COR-L47 (cell line): ENCODE data around the gene INSL3.
"Not testable (repeated sequence)": the region's sequence is repeated elsewhere in the genome, so short reads cannot be mapped to it uniquely, and the experiment has no call there.

Source experiments
- DNase-seq: peaks from one replicate; lab custom pipeline; 2025; lab: John Stamatoyannopoulos, UW

Gene INSL3

GRCh38 chr19:17812099-17812498 lies 9.2 kb downstream of the INSL3 start:
- no peak for DNase-seq

GRCh38 chr19:17811681-17812080 lies 9.6 kb downstream of the INSL3 start:
- DNase-seq, result no peak

GRCh38 chr19:17811103-17811502 lies 10.2 kb downstream of the INSL3 start:
- DNase-seq, result no peak

DNA sequence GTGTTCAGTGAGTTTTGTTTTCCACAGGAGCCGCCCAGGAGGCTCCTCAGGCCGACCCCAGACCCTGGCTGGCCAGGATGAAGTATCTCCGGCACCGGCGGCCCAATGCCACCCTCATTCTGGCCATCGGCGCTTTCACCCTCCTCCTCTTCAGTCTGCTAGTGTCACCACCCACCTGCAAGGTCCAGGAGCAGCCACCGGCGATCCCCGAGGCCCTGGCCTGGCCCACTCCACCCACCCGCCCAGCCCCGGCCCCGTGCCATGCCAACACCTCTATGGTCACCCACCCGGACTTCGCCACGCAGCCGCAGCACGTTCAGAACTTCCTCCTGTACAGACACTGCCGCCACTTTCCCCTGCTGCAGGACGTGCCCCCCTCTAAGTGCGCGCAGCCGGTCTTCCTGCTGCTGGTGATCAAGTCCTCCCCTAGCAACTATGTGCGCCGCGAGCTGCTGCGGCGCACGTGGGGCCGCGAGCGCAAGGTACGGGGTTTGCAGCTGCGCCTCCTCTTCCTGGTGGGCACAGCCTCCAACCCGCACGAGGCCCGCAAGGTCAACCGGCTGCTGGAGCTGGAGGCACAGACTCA lies 13.5 kb downstream of the INSL3 start:
- no peak for DNase-seq

DNA sequence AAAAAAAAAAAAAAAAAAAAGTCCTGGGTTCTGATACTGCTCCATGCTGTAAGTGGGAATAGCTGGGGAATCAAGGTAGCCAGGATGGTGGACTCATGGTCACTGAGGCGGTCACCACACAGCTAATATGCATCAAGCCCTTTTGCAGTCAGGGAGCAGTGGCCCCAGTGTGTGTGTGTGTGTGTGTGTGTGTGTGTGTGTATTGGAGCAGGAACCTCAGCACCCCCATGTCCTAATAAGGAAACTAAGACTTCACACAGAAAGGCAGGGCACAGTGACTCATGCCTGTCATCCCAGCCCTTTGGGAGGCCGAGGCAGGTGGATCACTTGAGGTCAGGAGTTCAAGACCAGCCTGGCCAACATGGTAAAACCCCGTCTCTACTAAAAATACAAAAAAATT lies 14.4 kb downstream of the INSL3 start:
- no peak for DNase-seq

DNA sequence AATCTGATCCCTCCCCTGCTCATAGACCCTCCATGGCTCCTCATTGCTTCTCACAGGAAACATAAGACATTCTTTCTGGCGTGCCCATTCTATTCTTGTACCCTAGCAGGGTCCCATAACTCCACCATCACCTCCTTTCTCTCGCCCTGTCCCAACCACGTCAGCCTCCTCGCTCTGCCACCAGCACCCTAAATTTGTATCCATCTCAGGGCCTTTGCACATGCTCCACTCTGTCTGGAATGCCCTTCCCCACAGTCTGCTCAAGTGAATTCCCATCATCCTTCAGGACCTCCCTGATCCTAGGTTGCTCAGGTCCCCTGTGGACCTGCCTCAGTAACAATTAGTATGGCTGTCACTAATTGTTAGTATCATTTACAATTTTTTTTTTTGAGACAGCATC lies 15.9 kb downstream of the INSL3 start:
- DNase-seq, result no peak

DNA sequence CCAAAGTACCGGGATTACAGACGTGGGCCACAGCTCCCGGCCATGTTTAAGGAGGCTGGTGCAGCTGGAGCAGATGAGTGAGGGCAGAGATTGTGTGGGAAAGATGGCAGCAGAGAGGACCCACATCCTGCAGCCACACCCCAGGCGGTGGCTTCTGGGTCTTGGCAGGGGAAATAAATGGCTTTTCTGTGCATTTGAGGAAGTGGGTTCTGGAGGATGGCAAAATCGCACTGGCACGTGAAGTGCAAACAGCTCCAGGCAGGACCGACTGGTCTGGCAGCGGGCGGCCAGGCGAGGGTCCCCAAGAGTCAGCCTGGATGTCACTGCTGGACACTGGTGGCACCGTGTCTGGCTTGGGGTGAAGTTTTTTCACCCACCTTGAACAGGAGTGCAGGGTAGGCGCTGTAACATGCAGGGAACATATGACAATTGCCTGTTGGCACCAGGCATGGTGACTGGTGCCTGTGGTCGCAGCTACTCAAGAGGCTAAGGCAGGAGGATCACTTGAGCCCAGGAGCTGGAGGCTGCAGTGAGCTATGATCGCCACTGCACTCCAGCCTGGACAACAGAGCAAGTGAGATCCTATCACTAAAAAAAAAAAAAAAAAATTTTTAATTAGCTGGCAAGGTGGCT lies 17.9 kb downstream of the INSL3 start:
- no peak for DNase-seq

DNA sequence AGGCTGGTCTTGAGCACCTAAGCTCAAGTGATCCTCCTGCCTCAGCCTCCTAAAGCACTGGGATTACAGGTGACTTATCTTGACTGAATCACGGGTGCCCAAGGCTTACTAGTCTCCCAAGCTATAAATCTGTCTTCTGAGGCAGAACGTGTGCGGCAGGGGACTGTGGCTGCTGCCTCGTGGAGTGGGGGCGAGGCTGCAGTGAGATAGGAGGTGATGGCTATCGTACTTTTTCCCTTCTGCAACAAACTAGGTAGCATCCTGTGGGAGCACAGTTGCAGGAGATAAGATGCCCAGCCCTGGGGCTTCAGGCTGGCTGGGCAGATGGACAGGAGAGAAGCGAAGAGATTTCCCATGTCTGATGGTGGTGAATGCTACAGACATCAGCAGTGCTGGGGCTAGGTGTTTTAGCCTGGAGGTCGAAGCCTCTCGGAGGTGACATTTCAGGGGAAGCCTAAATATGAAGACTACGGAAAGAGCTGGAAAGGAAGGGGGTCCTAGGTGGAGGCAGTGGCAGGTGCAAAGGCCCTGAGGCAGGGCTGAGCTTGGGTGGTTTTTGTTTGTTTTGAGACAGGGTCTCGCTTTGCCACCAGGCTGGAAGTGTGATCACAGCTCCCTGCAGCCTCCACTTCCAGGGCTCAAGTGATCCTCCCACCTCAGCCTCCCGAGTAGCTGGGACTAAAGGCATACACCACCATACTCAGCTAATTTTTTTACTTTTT lies 19.0 kb downstream of the INSL3 start:
- DNase-seq, result no peak

GRCh38 chr19:17798599-17798998 lies 22.7 kb downstream of the INSL3 start:
- not testable (repeated sequence) for DNase-seq

DNA sequence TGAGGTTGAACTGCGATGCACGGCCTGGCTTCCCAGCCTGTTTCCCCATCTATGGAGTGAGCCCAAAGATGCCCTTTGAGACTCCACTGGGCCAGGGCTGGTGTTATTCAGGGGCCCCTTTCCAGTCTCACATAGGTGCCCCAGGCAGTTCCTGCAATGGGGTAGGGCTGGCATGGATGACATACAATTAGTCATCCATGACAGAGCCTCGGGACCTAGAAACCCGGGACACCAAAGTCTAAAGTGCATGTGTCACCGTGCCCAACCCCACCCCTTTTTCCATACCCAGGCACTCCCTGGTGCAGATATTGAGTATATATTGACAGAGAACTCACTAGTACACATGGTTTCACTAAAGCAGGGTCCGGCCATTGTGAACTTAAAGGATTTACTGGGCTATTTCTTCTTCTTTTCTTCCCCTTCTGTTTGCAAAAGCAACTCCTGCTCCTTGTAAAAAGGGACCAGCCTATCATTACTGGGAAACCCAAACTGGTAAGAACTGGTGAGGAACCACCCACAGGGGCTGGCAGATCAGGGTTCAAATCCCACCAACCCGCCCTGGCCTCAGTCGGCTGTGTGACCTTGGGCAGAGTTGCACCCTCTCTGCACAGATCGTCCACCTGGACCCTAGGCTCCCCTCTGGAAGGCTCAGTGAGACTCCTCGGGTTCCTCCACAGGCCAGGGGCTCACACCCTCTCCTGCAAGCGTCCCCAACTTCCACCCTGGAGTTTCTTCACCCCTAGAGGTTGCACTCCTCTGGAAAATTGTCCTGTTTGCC lies 23.7 kb downstream of the INSL3 start:
- no peak for DNase-seq

- no peak for DNase-seq
Observed at GRCh38 chr19:17796838-17797423, 24.4 kb downstream of the INSL3 start.

DNA sequence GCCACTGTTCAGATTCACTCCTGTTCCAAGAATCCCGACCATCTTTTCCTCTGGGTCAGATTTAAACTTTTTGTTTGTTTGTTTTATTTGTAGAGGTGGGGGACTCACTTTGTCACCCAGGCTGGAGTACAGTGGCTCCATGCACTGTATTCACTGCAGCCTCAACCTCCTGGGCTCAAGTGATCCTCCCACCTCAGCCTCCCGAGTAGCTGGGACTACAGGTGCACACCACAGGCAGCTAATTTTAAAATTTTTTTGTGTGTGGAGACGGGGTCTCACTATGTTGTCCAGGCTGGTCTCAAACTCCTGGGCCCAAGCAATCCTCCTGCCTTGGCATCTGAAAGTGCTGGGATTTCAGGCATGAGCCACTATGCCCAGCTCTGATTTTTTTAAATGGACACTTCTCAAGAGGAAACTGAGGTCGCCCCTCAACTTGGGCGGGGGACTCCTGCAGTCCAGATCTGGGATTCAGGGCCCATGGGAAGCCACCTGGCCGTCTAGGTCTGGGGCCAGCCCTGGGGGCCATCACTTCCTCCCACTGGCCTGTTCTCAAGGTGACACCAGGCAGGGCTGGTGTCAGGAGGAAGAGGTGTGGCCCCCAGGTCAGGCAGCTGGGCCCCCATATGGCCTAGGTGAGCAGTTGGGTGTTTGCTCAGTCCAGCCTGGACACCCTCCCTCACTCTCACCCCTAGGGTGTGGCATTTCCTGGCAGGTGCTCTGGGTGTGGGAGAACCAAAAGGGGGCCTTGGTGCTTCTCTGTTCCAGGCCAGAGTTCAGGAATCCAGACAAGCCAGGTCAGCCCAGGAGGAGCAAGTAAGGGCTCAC lies 25.1 kb downstream of the INSL3 start:
- DNase-seq, result no peak

DNA sequence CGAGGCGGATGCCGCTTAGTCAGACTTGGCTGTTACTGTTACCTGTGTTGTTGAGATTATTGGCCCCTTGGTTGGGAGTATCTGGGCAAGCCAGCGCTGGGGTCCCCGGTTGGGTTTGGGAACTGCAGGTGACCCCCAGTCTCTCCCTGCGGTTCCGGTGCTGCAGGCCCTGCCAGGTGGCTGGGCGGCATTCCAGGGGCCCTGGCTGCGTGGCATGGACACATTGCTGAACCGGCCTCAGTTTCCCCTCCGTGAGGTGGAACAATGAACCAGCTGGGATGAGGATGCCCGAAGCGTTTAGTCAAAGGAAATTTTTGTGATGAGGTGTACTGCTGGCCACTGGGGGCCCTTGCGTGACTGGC lies 25.8 kb downstream of the INSL3 start:
- no peak for DNase-seq

- DNase-seq, result peak; percentile 63
Observed at GRCh38 chr19:17794731-17795494, 26.4 kb downstream of the INSL3 start, which contains the start of gene B3GNT3. TSS of gene B3GNT3 (plus strand) at chr19:17795138. CDS start at chr19:17807808, 12,670 bp downstream.

GRCh38 chr19:17794412-17794730 lies 26.9 kb downstream of the INSL3 start:
- no peak for DNase-seq

DNA sequence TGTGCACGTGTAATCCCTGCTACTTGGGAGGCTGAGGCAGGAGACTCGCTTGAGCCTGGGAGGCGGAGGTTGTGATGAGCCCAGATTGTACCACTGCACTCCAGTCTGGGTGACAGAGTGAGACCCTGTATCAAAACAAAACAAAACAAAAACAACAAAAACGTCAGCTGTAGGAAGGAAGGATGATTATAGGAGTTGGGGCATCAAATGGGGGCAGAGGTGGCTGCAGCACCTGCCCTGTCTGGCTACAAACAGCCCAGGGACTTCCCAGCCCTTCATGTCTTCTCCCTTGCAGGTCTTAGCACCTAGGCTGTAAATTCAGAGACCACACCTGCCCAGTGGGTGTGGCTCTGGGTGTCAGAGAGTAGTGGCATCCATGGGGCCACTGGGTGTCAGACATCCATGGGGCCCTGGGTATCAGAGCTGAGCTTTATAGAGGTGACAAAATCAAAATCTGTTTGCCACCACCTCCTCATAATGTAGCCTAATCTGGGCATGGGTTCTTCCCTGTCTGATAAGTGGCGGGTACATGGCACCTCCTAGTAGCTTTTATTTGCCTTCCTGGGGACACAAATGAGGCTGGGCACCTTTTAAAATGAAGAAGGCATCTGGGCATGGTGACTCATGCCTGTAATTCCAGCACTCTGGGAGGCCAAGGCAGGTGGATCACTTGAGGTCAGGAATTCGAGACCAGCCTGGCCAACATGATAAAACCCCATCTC lies 31.1 kb downstream of the INSL3 start:
- DNase-seq, result no peak

DNA sequence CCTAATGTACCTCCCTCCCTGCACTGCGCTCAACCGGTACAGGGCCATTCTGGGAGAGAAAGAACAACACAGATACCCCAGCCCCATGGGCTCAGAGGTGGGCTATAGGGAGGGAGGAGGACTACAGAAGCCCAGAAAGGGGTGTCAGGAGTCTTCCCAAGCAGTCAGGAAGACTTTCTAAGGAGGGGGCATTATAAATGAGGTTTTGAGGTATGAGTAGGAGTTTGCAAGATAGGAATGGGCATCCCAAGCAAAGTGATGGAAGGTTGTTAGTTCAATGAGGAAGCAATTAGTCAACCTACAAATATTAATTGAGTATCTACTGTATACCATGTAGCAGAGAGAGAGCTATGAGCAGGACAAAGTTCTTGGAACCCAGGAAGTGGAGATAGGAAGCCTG lies 32.7 kb downstream of the INSL3 start:
- DNase-seq, result no peak

- DNase-seq, result no peak
Observed at GRCh38 chr19:17787274-17787913, 33.9 kb downstream of the INSL3 start.

- peak; percentile 31 for DNase-seq
Observed at GRCh38 chr19:17784201-17785008, 36.9 kb downstream of the INSL3 start.
